HG03025 (cell line): ENCODE results near the gene OR51G1.
"Not testable (repeated sequence)": the region's sequence is repeated elsewhere in the genome, so short reads cannot be mapped to it uniquely, and the experiment has no call there.

Experiments
- ATAC-seq: cut with Tn5 transposase; IDR thresholded peaks from one replicate; pipeline ENCODE4 v1.9.1; 2021; ENCODE audit warnings: mild to moderate bottlenecking, moderate library complexity; ENCODE audit not compliant: unreplicated experiment, low FRiP score

OR51G1 gene

DNA sequence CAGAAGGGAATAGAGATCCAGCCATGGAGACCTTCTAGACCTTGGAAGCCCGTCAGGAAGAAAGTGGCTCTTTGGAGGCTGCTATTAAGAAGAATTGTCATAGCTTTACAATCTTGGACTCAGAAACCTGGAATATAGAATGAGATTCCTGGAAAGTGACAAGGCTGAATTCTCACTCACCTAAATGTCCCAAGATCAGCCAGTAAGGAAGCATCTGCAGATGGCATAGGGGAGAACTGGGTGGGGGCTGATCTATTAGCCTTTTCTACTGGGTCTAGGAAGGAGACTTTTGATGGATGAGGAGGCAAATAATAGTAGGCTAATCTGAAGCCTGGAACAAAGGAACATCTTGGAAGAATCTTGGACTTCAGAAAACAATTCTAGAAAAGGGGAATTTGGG lies at the start of gene OR51G1:
TSS of gene OR51G1 (minus strand) at position 101 of the 400 bp plus-strand sequence. CDS start at position 101, 0 bp downstream.
- no peak for ATAC-seq

DNA sequence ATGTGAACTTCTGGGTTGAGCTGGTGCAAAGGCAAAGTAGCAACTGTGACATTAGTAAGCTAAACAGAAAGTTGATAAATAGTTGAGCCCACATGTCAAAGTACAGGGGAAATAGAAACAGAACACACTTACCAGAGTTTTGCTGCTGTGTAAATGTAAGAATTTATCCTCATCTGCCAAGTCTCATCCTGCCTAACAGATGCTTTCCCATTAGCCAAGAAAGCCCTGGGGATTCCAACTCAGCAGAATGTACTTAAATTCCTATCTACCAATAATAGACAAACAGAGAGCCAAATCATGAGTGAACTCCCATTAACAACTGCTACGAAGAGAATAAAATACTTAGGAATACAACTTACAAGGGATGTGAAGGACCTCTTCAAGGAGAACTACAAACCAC lies 38.7 kb upstream of the OR51G1 start:
- ATAC-seq: no peak

- no peak for ATAC-seq
These were observed 36.7 kb upstream of the OR51G1 start for GRCh38 chr11:4960877-4961276.

- ATAC-seq: no peak
These were observed 33.3 kb upstream of the OR51G1 start for GRCh38 chr11:4957396-4957795.

DNA sequence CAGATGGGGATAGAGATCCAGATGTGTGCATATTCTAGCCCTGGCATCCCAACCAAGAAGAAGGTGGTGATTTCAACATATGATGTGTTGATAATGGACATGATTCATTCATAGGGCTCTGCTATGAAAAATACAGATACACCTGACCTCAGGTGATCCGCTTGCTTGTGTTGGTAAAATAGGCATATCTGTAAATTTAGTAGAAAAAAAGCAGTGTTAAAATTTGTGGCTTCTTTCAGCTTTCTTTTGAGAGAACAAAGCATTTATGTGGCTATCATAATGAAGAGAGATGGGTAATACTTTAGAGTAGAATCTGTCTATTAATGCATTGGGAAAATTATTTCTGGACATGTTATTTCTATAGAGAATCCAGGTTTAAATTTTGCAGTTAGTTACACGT lies 31.5 kb upstream of the OR51G1 start, which contains the start of gene OR51A2:
TSS of gene OR51A2 (minus strand) at position 101 of the 400 bp plus-strand sequence. CDS start at position 101, 0 bp downstream.
- not testable (repeated sequence) for ATAC-seq

DNA sequence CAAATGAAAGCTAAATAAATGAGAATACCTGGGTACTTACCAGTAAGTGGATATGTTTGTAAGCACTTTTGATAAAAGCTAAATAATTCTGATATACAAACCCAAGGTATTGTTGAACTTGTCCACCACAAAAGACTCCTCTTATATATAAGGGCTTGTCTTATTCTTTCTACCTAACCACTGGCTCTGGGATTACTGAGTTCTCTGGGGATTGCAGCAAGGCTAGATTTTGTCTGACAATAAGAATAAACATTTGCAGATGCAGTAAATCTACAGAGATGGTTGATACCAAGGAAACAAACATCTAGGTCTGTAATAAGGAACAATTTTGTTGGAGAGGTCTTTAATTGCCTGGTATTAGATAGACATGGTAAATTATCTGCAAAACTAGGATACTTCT lies 23.4 kb upstream of the OR51G1 start, which contains the start of gene OR51A4:
TSS of gene OR51A4 (minus strand) at position 101 of the 400 bp plus-strand sequence. CDS start 505 bp downstream, outside the sequence.
- no peak for ATAC-seq

- no peak for ATAC-seq
These were observed 12.6 kb upstream of the OR51G1 start for GRCh38 chr11:4936745-4937144.

DNA sequence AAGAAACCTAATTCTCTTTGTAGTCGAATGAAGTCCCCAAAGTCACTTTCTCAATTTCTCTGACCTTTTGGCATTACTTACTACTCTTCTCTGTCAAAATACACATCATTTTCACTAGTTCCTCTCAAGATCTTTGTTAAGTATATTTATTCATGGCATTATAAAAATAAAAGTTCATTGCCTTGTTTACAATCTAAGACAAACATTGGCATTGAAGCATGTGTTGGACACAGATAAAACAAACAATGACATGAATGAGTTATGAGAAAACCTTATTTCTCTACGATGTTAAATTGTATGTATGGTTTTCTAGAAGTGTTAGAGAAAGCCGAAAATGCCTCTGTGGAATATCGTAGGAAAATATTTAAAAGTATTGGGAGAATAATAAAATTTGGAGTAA lies 8.6 kb upstream of the OR51G1 start:
- no peak for ATAC-seq

GRCh38 chr11:4926608-4927007 lies 2.5 kb upstream of the OR51G1 start:
- no peak for ATAC-seq

- no peak for ATAC-seq
These were observed 1.8 kb downstream of the OR51G1 start for GRCh38 chr11:4922304-4922703.

DNA sequence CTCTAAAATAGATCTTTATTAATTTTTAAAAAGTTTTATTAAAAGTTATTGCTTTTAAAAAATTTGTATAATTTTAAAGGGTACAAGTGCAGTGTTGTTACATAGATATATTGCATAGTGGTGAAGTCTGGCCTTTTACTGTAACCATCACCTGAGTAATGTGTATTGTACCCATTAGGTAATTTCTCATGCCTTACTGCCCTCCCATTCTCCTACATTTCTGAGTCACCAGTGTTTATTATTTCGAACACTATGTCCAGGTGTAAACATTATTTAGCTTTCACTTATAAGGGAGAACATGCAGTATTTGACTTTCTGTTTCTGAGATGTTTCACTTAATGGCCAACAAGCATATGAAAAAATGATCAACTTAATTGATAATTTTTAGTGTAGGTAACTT lies 2.3 kb downstream of the OR51G1 start:
- no peak for ATAC-seq

DNA sequence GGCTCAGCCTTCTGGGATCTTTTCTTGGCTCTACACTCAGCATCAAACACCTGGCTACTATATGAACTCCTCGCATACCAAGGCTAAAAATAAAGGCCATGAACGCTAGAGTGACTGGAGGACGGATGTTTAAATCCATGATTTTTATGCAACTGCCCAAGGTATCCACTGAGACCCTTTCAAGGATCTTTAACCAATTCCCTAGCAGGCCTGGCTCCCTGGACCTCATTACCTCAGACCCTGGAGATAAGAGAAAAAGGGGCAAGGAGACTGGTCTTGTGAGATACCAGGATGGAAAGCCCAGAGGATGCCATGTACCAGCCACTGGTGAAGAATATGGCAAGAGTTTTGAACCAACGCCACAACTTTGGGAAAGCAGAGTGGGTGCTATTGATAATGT lies 4.9 kb downstream of the OR51G1 start, which contains the start of gene OR51G2:
TSS of gene OR51G2 (minus strand) at position 101 of the 400 bp plus-strand sequence. CDS start 3,687 bp downstream, outside the sequence.
- no peak for ATAC-seq

GRCh38 chr11:4916581-4916980 lies 7.6 kb downstream of the OR51G1 start:
- ATAC-seq: no peak

DNA sequence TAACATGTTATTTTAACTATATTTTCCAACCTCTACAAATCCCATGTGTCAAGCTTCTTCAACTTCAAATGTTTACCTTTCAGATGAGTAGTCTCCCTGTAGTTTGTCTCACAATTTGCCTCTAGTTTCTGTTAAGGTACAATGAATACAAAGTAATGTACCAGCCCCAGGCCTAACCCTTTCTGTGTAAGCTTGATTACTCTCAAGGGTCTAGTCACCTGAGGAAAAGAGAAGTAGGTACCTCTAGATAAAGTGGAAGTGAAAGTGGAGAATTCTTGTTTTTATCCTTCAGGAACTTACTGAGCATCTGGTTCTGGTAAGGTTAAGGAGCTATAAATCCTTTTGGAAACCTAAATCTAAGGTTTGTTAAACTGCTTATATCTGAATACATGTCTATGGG lies 20.7 kb downstream of the OR51G1 start, which contains the start of gene OR51A7:
TSS of gene OR51A7 (plus strand) at position 300 of the 400 bp plus-strand sequence. CDS start 3,587 bp downstream, outside the sequence.
- no peak for ATAC-seq

DNA sequence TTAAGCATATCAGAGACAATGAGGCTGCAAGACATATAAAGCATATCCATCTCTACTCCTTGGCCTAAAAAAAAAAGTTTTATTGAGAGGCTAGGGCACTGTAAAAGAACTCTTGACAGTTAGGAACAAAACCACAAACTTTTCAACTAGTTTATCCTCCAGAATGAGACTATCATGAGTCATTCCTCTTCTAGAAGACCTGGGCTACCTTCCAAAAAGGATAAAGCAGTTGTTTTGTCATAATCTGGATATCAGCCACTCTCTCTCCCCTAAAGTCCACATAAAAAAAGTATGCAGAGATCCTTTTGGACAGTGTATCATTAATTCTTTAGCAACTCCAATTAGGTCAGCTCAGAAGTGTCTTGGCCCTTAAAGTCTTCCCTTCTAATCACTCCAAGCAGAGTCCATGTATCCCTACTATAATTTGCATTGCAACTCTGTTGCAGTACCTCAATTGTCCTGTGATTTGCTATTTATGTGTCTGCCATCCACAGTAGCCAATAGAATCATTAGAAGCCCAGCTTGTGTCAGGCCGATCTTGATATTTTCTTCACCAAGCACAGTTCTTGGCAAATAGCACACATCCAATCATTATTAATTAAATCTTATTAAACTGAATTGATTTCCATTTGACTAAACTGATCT lies 32.0 kb downstream of the OR51G1 start:
- ATAC-seq: no peak

DNA sequence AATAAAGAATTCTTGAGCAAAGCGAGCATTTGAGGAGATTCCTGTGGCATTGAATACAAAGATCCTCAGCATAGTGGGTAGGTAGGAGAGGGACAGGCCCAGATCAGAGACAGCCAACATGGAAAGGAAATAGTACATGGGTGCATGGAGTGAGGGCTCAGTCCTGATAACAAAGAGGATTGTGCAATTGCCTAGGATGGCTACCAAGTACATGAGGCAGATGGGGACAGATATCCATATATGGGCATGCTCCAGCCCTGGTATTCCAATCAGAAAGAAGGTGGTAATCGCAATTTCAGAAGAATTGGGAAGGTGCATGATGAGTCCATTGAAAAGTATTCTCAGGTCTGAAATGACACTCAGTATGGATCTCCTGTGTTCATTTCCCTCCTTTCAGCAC lies 33.9 kb downstream of the OR51G1 start:
- ATAC-seq: no peak

DNA sequence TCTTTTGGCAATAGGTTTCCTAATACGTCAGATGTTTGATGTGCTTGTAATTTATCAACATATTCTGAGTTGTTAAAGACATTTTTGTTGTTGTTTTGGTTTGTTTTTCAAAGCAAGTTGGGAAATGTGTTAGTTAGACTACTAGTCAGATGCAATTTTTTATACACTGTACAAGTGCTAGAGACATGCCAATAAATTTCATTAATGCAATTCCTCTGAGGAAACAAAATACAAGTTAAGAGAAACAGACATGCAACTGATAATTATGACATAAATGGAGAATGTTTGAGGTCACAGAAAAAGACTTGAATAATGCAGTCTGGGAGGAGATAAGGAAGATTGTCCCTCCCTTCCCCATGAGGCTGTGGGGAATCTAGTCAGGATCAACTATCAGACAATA lies 36.5 kb downstream of the OR51G1 start:
- ATAC-seq: no peak

DNA sequence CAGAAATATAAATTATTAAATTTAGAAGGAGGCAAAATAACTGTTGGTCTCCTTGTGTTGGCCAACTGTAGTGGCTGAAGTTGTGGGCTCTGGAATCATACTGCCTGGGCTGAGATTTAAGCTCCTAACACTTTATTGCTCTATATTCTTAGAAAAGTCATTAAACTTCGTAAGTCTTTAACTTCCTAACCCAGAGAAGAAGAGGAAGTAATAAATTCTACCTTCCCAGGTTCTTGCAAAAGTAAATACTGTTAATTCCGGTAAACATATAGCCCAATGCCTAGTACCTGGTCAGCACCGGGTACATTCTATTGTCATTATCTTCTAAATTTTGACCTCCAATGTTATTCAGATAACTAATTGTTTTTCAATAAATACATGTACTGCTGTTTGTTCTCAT lies 38.0 kb downstream of the OR51G1 start:
- ATAC-seq: no peak

- no peak for ATAC-seq
These were observed 39.8 kb downstream of the OR51G1 start for GRCh38 chr11:4884361-4884760.

- no peak for ATAC-seq
These were observed 41.6 kb downstream of the OR51G1 start for GRCh38 chr11:4882543-4882942.

DNA sequence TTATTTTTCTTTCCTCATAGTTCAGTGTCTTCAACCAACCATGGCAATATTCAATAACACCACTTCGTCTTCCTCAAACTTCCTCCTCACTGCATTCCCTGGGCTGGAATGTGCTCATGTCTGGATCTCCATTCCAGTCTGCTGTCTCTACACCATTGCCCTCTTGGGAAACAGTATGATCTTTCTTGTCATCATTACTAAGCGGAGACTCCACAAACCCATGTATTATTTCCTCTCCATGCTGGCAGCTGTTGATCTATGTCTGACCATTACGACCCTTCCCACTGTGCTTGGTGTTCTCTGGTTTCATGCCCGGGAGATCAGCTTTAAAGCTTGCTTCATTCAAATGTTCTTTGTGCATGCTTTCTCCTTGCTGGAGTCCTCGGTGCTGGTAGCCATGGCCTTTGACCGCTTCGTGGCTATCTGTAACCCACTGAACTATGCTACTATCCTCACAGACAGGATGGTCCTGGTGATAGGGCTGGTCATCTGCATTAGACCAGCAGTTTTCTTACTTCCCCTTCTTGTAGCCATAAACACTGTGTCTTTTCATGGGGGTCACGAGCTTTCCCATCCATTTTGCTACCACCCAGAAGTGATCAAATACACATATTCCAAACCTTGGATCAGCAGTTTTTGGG lies 42.2 kb downstream of the OR51G1 start, which contains the start of gene OR51T1:
TSS of gene OR51T1 (plus strand) at position 41 of the 641 bp plus-strand sequence. CDS start at position 41, 0 bp downstream.
- ATAC-seq: no peak

DNA sequence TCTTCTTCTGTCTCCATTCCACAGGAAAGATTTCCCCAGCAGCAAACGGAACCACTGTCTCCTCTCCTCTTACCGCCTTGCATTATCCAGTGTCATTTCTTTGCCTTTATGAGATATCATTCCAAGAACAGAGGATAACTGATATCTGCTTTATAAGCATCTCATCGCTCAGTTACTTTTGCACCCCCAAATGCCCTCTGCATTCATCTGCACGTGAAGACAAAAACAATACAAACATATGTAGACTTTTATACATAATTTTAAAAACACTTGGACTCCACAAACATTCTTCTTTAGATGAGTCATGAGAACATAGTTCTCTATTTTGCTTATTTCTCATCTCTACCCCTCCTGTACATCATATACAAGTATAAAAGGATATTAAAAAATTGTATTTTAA lies 43.0 kb downstream of the OR51G1 start:
- no peak for ATAC-seq
